B cell (primary cell): ENCODE data around the gene TLR2. TPM values are rescaled to one million over a fixed set of nuclear protein-coding genes. Genes with fewer than 3 reads are reported as not detected.

Experiments used
- ATAC-seq: fragments of 200-7000 bp; cut with Tn5 transposase; one replicate; pipeline ENCODE4 v1.10.0; 2021; ENCODE audit warnings: low read depth, mild to moderate bottlenecking, moderate number of reproducible peaks, moderate library complexity
- CTCF ChIA-PET: fragments of 350-600 bp; sonication (Branson Sonifier 250); formaldehyde crosslinking; loops from one replicate; lab custom pipeline; 2021; ENCODE audit warnings: antibody characterized with exemption, inconsistent platforms; lab: Charles Lee
- POLR2A ChIA-PET: fragments of 350-600 bp; sonication (Branson Sonifier 250); formaldehyde crosslinking; loops from one replicate; lab custom pipeline; 2021; ENCODE audit warnings: antibody characterized with exemption; lab: Charles Lee
- DNase-seq: peaks from one replicate; pipeline ENCODE4 v3.0.0; 2013
- H2AFZ ChIP-seq: 2 replicates; pipeline ENCODE4 v1.6.1; 2012; ENCODE audit warnings: mild to moderate bottlenecking, low read depth, low read length; ENCODE audit not compliant: insufficient read depth, poor library complexity, severe bottlenecking
- H3K27ac ChIP-seq, 2 donors: 1 replicate in 1 of 2; 2 replicates in 1 of 2; pipeline ENCODE4 v1.5.1; 2012 to 2013; ENCODE audit warnings: low read length in 2 of 2, mild to moderate bottlenecking in 2 of 2, moderate library complexity in 1 of 2
- H3K27me3 ChIP-seq, 4 experiments: fragments of 200-600 bp in 1 of 4; sonication (generic) in 1 of 4; replicated peaks in 1 of 4; 1 replicate in 2 of 4; 2 replicates in 2 of 4; pipeline versions ENCODE4 v1.6.1 to v1.7.0; 2013 to 2016; ENCODE audit warnings: low read length in 3 of 4, mild to moderate bottlenecking in 2 of 4, mixed read lengths in 1 of 4, moderate library complexity in 1 of 4; ENCODE audit not compliant: insufficient read depth in 4 of 4, control insufficient read depth in 3 of 4; ENCODE audit errors: control extremely low read depth in 1 of 4
- H3K36me3 ChIP-seq, 2 experiments: replicated peaks in 1 of 2; 1 replicate in 1 of 2; 2 replicates in 1 of 2; pipeline versions ENCODE4 v1.6.1 to v1.7.1; 2013; ENCODE audit warnings: low read length in 1 of 2; ENCODE audit not compliant: insufficient read depth in 2 of 2, control insufficient read depth in 1 of 2; ENCODE audit errors: control extremely low read depth in 1 of 2, extremely low read depth in 1 of 2
- H3K4me1 ChIP-seq, 2 donors: fragments of 200-600 bp in 1 of 2; sonication (generic) in 1 of 2; 1 replicate in 1 of 2; 2 replicates in 1 of 2; pipeline versions ENCODE4 v1.5.1 to v1.6.1; 2013 to 2017; ENCODE audit warnings: low read length in 2 of 2; ENCODE audit not compliant: control insufficient read depth in 2 of 2, insufficient read depth in 2 of 2
- H3K4me2 ChIP-seq: replicated peaks from 2 replicates; pipeline ENCODE3; 2012; ENCODE audit warnings: mild to moderate bottlenecking, low read depth, low read length; ENCODE audit not compliant: poor library complexity, severe bottlenecking
- H3K4me3 ChIP-seq, 5 experiments: fragments of 200-600 bp in 1 of 5; sonication (generic) in 1 of 5; 1 replicate in 3 of 5; 2 replicates in 2 of 5; pipeline versions ENCODE4 v1.5.1 to v1.7.0; 2011 to 2016; ENCODE audit warnings: low read length in 4 of 5, mild to moderate bottlenecking in 4 of 5, low read depth in 2 of 5, control low read depth in 1 of 5, moderate library complexity in 1 of 5; ENCODE audit not compliant: insufficient read depth in 1 of 5; ENCODE audit errors: control extremely low read depth in 1 of 5, extremely low read depth in 1 of 5
- H3K79me2 ChIP-seq: fragments of 200-600 bp; sonication (generic); one replicate; pipeline ENCODE4 v1.6.0; 2016; ENCODE audit warnings: low read length; ENCODE audit not compliant: control insufficient read depth, insufficient read depth
- H3K9ac ChIP-seq: fragments of 200-600 bp; sonication (generic); 2 replicates; pipeline ENCODE4 v1.6.1; 2017; ENCODE audit warnings: mild to moderate bottlenecking, low read length, moderate library complexity
- H3K9me3 ChIP-seq, 3 donors: one replicate each; pipeline versions ENCODE4 v1.6.1 to v1.7.1; 2013; ENCODE audit warnings: low read length in 2 of 3; ENCODE audit not compliant: control insufficient read depth in 2 of 3, insufficient read depth in 1 of 3; ENCODE audit errors: control extremely low read depth in 1 of 3
- H4K20me1 ChIP-seq: 2 replicates; pipeline ENCODE4 v1.6.0; 2012; ENCODE audit warnings: mild to moderate bottlenecking, low read length; ENCODE audit not compliant: insufficient read depth, control insufficient read depth, poor library complexity, severe bottlenecking
- H3K27ac Mint-ChIP-seq: one replicate; pipeline ENCODE4 v1.8.0; 2021; ENCODE audit warnings: mixed read lengths
- H3K27me3 Mint-ChIP-seq: one replicate; pipeline ENCODE4 v1.8.0; 2021; ENCODE audit warnings: mixed read lengths
- H3K4me1 Mint-ChIP-seq: one replicate; pipeline ENCODE4 v1.8.0; 2021; ENCODE audit warnings: mixed read lengths
- H3K4me3 Mint-ChIP-seq: one replicate; pipeline ENCODE4 v1.8.0; 2021; ENCODE audit warnings: mixed read lengths
- H3K9me3 Mint-ChIP-seq: one replicate; pipeline ENCODE4 v1.8.0; 2022; ENCODE audit warnings: mixed read lengths; ENCODE audit not compliant: insufficient read depth
- CTCF ChIP-seq: fragments of 200-600 bp; IDR thresholded peaks from one replicate; pipeline ENCODE4 v1.8.0; 2022; ENCODE audit warnings: antibody characterized with exemption, mild to moderate bottlenecking
- EZH2 ChIP-seq: IDR thresholded peaks from 2 replicates; pipeline ENCODE4 v1.6.1; 2012; ENCODE audit warnings: borderline replicate concordance, low read depth, mild to moderate bottlenecking, moderate library complexity, low read length; ENCODE audit not compliant: insufficient read depth, poor library complexity, severe bottlenecking
- WGBS: methylation state at CpG from one replicate; pipeline ENCODE4 v1.1.5; 2013; ENCODE audit warnings: missing lambda C conversion rate; ENCODE audit not compliant: insufficient coverage; 5-methylcytosine and 5-hydroxymethylcytosine counted together
- intact Hi-C: fragments of 100-400 bp; cut with micrococcal nuclease; formaldehyde crosslinking; loops from one replicate; pipeline ENCODE4 v1.10.0; 2022
- polyA plus RNA-seq: library from polyadenylated mRNA; depleted of rRNA; stranded (reverse); fragments of >200 nt; gene quantifications from 2 replicates; pipeline ENCODE4 v1.2.3, GENCODE V29; 2012
- total RNA-seq, 2 donors: library from RNA; stranded (reverse); fragments of 120-200 nt in 1 of 2; gene quantifications; 1 replicate in 1 of 2; 2 replicates in 1 of 2; pipeline versions ENCODE4 v1.2.3 to v1.2.4, GENCODE V29; 2013 to 2022

Gene TLR2
- total and polyA plus RNA-seq, 2 donors (not counting 1 experiment from before 2014, with no cell fraction given) = 3.3 to 5.0 TPM

GRCh38 chr4:153652051-153652784, 31.9 kb upstream of the TLR2 start:
- Histone ChIP-seq H3K4me1 (peaks cover 17 to 19% of the 10 kb centered on the region in 2 donors), H3K4me3 (no peak overlapping the region), H2AFZ (peak overlapping the region; percentile 44), H4K20me1 (no peaks in the 10 kb centered on the region), H3K9me3 (no peaks in the 10 kb centered on the region), H3K27ac (peak overlapping the region in 1 of 2 donors; percentile 17), H3K27me3 (peaks cover 0 to 3% (median 0%) of the 10 kb centered on the region in 4 experiments), H3K36me3 (no peaks in the 10 kb centered on the region), H3K4me2 (peak overlapping the region; percentile 38), H3K9ac (no peak overlapping the region), H3K79me2 (no peaks in the 10 kb centered on the region)
- Mint-ChIP-seq H3K27me3 (peaks cover 5% of the 10 kb centered on the region), H3K4me1 (peaks cover 19% of the 10 kb centered on the region), H3K9me3 (no peaks in the 10 kb centered on the region), H3K27ac (no peak overlapping the region), H3K4me3 (no peak overlapping the region)
- no peak for DNase-seq
- POLR2A ChIA-PET = no interaction called here
- intact Hi-C loops = no loop called here
- no peak for TF ChIP-seq CTCF
- TF ChIP-seq EZH2 = no peak
- CTCF ChIA-PET = interaction anchor here (2.7 kb wide), 1 partner anchor 9 kb away, joined by 18 read pairs; no protein-coding TSS in a partner anchor
- 94% methylated on average over 7 of the region's 11 CpGs for WGBS
- no peak for ATAC-seq

- H3K9ac ChIP-seq = no peak overlapping the region
- Mint-ChIP-seq H3K27ac (no peak overlapping the region), H3K9me3 (no peaks in the 10 kb centered on the region), H3K4me3 (no peak overlapping the region), H3K27me3 (peaks cover 16% of the 10 kb centered on the region), H3K4me1 (peaks cover 16% of the 10 kb centered on the region)
- H3K27me3 ChIP-seq = peaks cover 0 to 3% (median 0%) of the 10 kb centered on the region in 4 experiments
- WGBS = 70% methylated on average over 4 of the region's 4 CpGs
- intact Hi-C loops = no loop called here
- no peak for ATAC-seq
- CTCF ChIA-PET = no interaction called here
- no peak overlapping the region for H3K27ac ChIP-seq
- no peaks in the 10 kb centered on the region for H4K20me1 ChIP-seq
- H3K9me3 ChIP-seq = no peaks in the 10 kb centered on the region
- H3K4me3 ChIP-seq = no peak overlapping the region
- POLR2A ChIA-PET = no interaction called here
- TF ChIP-seq CTCF (no peak), EZH2 (no peak)
- H3K4me2 ChIP-seq = no peak overlapping the region
- no peak overlapping the region for H2AFZ ChIP-seq
- no peaks in the 10 kb centered on the region for H3K79me2 ChIP-seq
- no peaks in the 10 kb centered on the region for H3K36me3 ChIP-seq
- no peak for DNase-seq
- peaks cover 17 to 19% of the 10 kb centered on the region in 2 donors for H3K4me1 ChIP-seq
Measured at GRCh38 chr4:153655002-153655541, 29.0 kb upstream of the TLR2 start.
